Hypothalamus (tissue), 51 donors: ENCODE results near the gene EYA4.

ENCODE experiments used
- DNase-seq, 51 donors: peaks; one replicate each; lab custom pipeline; 2025; lab: John Stamatoyannopoulos, UW

EYA4 gene

GRCh38 chr6:133435065-133435728 lies 194.0 kb downstream of the EYA4 start:
- no peak for DNase-seq

- no peak for DNase-seq
Measured at GRCh38 chr6:133436652-133437051, 195.5 kb downstream of the EYA4 start.

GRCh38 chr6:133441491-133441890 lies 200.3 kb downstream of the EYA4 start:
- no peak for DNase-seq

- DNase-seq: no peak
Measured at GRCh38 chr6:133446789-133447188, 205.6 kb downstream of the EYA4 start.

- no peak for DNase-seq
Measured at GRCh38 chr6:133447924-133448323, 206.8 kb downstream of the EYA4 start.

- DNase-seq: no peak
Measured at GRCh38 chr6:133456439-133456838, 215.3 kb downstream of the EYA4 start.

- DNase-seq: no peak
Measured at GRCh38 chr6:133456944-133457343, 215.8 kb downstream of the EYA4 start.

GRCh38 chr6:133460101-133460500 lies 218.9 kb downstream of the EYA4 start:
- DNase-seq: no peak

GRCh38 chr6:133463790-133464189 lies 222.6 kb downstream of the EYA4 start:
- DNase-seq: no peak

- DNase-seq: no peak
Measured at GRCh38 chr6:133466680-133467079, 225.5 kb downstream of the EYA4 start.

- no peak for DNase-seq
Measured at GRCh38 chr6:133467231-133467981, 226.2 kb downstream of the EYA4 start.

GRCh38 chr6:133467982-133468380 lies 226.8 kb downstream of the EYA4 start:
- no peak for DNase-seq

- no peak for DNase-seq
Measured at GRCh38 chr6:133468591-133468990, 227.4 kb downstream of the EYA4 start.

GRCh38 chr6:133474516-133474915 lies 233.4 kb downstream of the EYA4 start:
- DNase-seq: no peak

GRCh38 chr6:133478673-133479072 lies 237.5 kb downstream of the EYA4 start:
- DNase-seq: no peak

GRCh38 chr6:133487174-133487573 lies 246.0 kb downstream of the EYA4 start:
- no peak for DNase-seq

- DNase-seq: no peak
Measured at GRCh38 chr6:133495205-133495903, 254.2 kb downstream of the EYA4 start.

GRCh38 chr6:133499662-133500061 lies 258.5 kb downstream of the EYA4 start:
- no peak for DNase-seq

- DNase-seq: no peak
Measured at GRCh38 chr6:133501675-133502270, 260.6 kb downstream of the EYA4 start.

GRCh38 chr6:133502441-133503335 lies 261.5 kb downstream of the EYA4 start:
- no peak for DNase-seq
